Measurements from ENCODE around the gene HSPA4.
"Not testable (repeated sequence)": the region's sequence is repeated elsewhere in the genome, so short reads cannot be mapped to it uniquely, and the experiment has no call there.

HSPA4 gene

DNA sequence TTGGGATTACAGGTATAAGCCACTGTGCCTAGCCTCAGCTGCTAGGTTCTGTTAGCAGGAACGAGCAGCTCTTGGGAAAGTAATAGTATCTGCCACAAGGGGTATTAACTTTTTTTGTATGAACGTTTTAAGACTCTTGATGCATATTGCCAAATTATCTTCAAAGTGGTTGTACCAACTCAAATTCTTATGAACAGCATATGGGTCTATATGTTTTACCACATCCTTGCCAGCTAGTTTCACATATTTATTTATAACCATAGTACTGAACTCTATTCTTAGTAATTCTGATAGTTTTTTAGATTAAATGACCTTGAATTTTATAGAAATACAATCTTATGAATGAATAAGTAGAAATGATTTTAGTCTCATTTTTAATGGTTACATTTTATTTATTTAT is 80.9 kb downstream of the HSPA4 start:
- Mint-ChIP-seq H3K9me3 (no peaks in the 10 kb centered on the region), H3K4me1 (ENCODE audit: low read depth) (no peaks in the 10 kb centered on the region), H3K27me3 (ENCODE audit: low read depth) (peaks cover 6% of the 10 kb centered on the region), H3K36me3 (ENCODE audit: low read depth) (no peaks in the 10 kb centered on the region), H3K4me3 (no peak overlapping the region), H3K27ac (no peak overlapping the region)
- DNase-seq (ENCODE audit: low spot score), result no peak

DNA sequence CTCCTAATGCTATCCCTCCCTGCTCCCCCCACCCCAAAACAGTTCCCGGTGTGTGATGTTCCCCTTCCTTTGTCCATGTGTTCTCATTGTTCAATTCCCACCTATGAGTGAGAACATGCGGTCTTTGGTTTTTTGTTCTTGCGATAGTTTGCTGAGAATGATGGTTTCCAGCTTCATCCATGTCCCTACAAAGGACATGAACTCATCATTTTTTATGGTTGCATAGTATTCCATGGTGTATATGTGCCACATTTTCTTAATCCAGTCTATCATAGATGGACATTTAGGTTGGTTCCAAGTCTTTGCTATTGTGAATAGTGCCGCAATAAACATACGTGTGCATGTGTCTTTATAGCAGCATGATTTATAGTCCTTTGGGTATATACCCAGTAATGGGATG is 81.4 kb downstream of the HSPA4 start:
- H3K4me1 Mint-ChIP-seq (ENCODE audit: low read depth); DNase-seq (ENCODE audit: low spot score); H3K4me3 Mint-ChIP-seq; H3K36me3 Mint-ChIP-seq (ENCODE audit: low read depth); H3K9me3 Mint-ChIP-seq; H3K27me3 Mint-ChIP-seq (ENCODE audit: low read depth); H3K27ac Mint-ChIP-seq: not testable (repeated sequence)

GRCh38 chr5:133136890-133137289 is 85.1 kb downstream of the HSPA4 start:
- H3K4me3 Mint-ChIP-seq; H3K36me3 Mint-ChIP-seq (ENCODE audit: low read depth); H3K27me3 Mint-ChIP-seq (ENCODE audit: low read depth); H3K4me1 Mint-ChIP-seq (ENCODE audit: low read depth); H3K9me3 Mint-ChIP-seq; DNase-seq (ENCODE audit: low spot score); H3K27ac Mint-ChIP-seq: not testable (repeated sequence)

DNA sequence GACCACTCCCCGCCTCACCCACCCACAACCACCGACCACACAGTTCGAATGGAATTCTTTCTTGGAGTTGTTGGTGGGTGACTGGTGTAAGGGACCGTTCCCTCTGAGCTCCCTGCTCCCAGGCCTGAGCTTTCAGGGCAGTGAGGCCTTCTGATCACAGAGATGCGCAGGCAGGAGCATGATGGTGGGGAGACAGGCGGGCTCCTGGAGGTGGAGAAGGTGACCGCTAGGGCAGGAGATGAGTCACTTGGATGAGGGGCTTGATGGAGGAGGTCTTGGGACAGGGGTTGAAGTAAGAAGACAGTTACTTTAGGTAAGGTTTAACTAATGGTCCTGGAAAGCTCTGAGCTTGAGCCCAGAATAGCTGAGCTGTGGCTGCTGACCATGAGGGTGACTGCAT is 88.5 kb downstream of the HSPA4 start:
- H3K36me3 Mint-ChIP-seq (ENCODE audit: low read depth), result no peaks in the 10 kb centered on the region
- H3K9me3 Mint-ChIP-seq, result no peaks in the 10 kb centered on the region
- H3K4me3 Mint-ChIP-seq, result no peak overlapping the region
- H3K4me1 Mint-ChIP-seq (ENCODE audit: low read depth), result no peaks in the 10 kb centered on the region
- DNase-seq (ENCODE audit: low spot score), result no peak
- peaks cover 2% of the 10 kb centered on the region for H3K27me3 Mint-ChIP-seq (ENCODE audit: low read depth)
- H3K27ac Mint-ChIP-seq, result no peak overlapping the region

DNA sequence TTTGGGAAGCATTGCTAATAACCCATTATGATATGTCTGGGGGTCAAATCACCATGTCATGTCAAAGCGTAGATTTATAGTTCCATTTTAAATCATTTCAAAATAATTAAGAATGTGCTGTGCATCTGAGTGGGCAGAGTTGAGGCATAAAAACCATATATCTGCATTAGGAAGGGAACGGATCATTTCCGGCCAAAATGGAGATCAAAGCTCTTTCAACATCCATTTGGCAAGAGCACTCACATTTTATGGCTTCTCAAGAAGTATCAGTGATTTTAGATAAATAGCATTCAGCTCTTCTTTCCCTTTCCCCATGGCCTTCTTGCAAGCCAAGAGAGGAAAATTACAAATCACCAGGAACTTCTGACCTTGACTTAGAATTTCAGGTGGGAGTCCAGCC is 89.9 kb downstream of the HSPA4 start:
- H3K36me3 Mint-ChIP-seq (ENCODE audit: low read depth), result no peaks in the 10 kb centered on the region
- no peaks in the 10 kb centered on the region for H3K27me3 Mint-ChIP-seq (ENCODE audit: low read depth)
- no peak for DNase-seq (ENCODE audit: low spot score)
- no peaks in the 10 kb centered on the region for H3K4me1 Mint-ChIP-seq (ENCODE audit: low read depth)
- no peaks in the 10 kb centered on the region for H3K9me3 Mint-ChIP-seq
- no peak overlapping the region for H3K27ac Mint-ChIP-seq
- no peak overlapping the region for H3K4me3 Mint-ChIP-seq

GRCh38 chr5:133142782-133143181 is 91.0 kb downstream of the HSPA4 start:
- Mint-ChIP-seq H3K36me3 (ENCODE audit: low read depth) (no peaks in the 10 kb centered on the region), H3K27me3 (ENCODE audit: low read depth) (no peaks in the 10 kb centered on the region), H3K4me1 (ENCODE audit: low read depth) (peaks cover 2% of the 10 kb centered on the region)

DNA sequence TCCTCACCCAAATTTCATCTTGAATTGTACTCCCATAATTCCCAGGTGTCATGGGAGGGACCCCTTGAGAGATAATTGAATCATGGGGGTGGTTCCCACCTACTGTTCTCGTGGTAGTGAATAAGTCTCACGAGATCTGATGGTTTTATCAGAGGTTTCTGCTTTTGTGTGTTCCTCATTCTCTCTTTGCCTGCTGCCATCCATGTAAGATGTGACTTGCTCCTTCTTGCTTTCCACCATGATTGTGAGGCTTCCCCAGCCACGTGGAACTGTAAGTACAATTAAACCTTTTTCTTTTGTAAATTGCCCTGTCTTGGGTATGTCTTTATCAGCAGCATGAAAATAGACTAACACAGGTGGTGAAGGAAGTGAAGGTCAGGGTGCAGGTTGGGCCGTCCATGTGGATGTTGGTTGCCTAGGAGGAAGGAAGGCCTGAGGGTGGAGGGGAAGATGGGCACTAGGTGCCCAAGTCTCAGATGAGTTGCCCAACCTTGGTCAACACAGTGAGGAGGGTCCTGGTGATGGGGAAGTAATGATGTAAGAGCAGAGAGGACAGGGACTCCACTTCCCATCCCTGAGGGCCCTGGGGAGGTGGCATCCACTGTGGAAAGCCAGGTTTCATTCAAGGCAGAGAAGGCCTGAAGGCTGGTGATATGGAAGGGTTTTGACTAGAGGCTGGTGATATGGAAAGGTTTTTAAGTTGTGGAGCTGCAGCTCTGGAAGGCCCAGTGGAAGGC is 92.6 kb downstream of the HSPA4 start:
- no peaks in the 10 kb centered on the region for H3K27me3 Mint-ChIP-seq (ENCODE audit: low read depth)
- H3K4me3 Mint-ChIP-seq, result no peak overlapping the region
- H3K9me3 Mint-ChIP-seq, result no peaks in the 10 kb centered on the region
- H3K4me1 Mint-ChIP-seq (ENCODE audit: low read depth), result peaks cover 5% of the 10 kb centered on the region
- H3K36me3 Mint-ChIP-seq (ENCODE audit: low read depth), result no peaks in the 10 kb centered on the region
- no peak overlapping the region for H3K27ac Mint-ChIP-seq
- no peak for DNase-seq (ENCODE audit: low spot score)

More at GRCh38 chr5:133142782-133143181, 91.0 kb downstream of the HSPA4 start:
- Mint-ChIP-seq H3K4me3 (no peak overlapping the region), H3K27ac (no peak overlapping the region), H3K9me3 (no peaks in the 10 kb centered on the region)
- DNase-seq (ENCODE audit: low spot score), result no peak

- no peaks in the 10 kb centered on the region for H3K27me3 Mint-ChIP-seq (ENCODE audit: low read depth)
- DNase-seq (ENCODE audit: low spot score), result no peak
- H3K36me3 Mint-ChIP-seq (ENCODE audit: low read depth), result no peaks in the 10 kb centered on the region
- peaks cover 5% of the 10 kb centered on the region for H3K4me1 Mint-ChIP-seq (ENCODE audit: low read depth)
- H3K27ac Mint-ChIP-seq, result no peak overlapping the region
- H3K4me3 Mint-ChIP-seq, result no peak overlapping the region
- no peaks in the 10 kb centered on the region for H3K9me3 Mint-ChIP-seq
Measured at GRCh38 chr5:133145436-133146170, 93.8 kb downstream of the HSPA4 start.

GRCh38 chr5:133147411-133147810 is 95.6 kb downstream of the HSPA4 start:
- no peak overlapping the region for H3K27ac Mint-ChIP-seq
- peaks cover 5% of the 10 kb centered on the region for H3K4me1 Mint-ChIP-seq (ENCODE audit: low read depth)
- H3K4me3 Mint-ChIP-seq, result no peak overlapping the region
- no peak for DNase-seq (ENCODE audit: low spot score)
- H3K9me3 Mint-ChIP-seq, result no peaks in the 10 kb centered on the region
- no peaks in the 10 kb centered on the region for H3K27me3 Mint-ChIP-seq (ENCODE audit: low read depth)
- no peaks in the 10 kb centered on the region for H3K36me3 Mint-ChIP-seq (ENCODE audit: low read depth)

GRCh38 chr5:133147815-133148567 is 96.2 kb downstream of the HSPA4 start:
- Mint-ChIP-seq H3K36me3 (ENCODE audit: low read depth) (no peaks in the 10 kb centered on the region), H3K4me1 (ENCODE audit: low read depth) (peaks cover 5% of the 10 kb centered on the region), H3K4me3 (no peak overlapping the region), H3K27me3 (ENCODE audit: low read depth) (no peaks in the 10 kb centered on the region), H3K27ac (no peak overlapping the region), H3K9me3 (no peaks in the 10 kb centered on the region)
- DNase-seq (ENCODE audit: low spot score), result no peak

DNA sequence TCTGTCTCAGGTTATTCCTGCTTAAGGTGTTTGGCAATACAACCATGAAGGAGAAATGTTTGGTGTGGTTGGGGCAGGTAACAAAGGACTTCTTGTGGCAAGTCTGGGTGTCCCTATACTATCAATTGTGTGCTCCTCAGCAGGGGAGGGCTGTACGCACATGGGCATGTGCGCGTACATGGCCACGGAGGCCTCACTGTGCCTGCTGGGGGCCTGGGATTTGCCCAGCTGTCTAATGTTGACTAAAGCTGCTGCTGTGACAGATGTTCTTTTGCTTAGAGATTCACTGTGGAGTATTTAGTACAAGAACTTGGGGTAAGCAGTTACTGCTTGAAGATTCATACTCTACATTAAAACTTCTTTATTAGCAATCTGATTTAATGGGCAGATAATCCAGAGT is 97.5 kb downstream of the HSPA4 start:
- Mint-ChIP-seq H3K36me3 (ENCODE audit: low read depth) (no peaks in the 10 kb centered on the region), H3K9me3 (no peaks in the 10 kb centered on the region), H3K4me3 (no peak overlapping the region), H3K27ac (no peak overlapping the region), H3K27me3 (ENCODE audit: low read depth) (no peaks in the 10 kb centered on the region), H3K4me1 (ENCODE audit: low read depth) (peaks cover 5% of the 10 kb centered on the region)
- DNase-seq (ENCODE audit: low spot score), result no peak

- Mint-ChIP-seq H3K27ac (no peak overlapping the region), H3K9me3 (no peaks in the 10 kb centered on the region), H3K27me3 (ENCODE audit: low read depth) (peaks cover 4% of the 10 kb centered on the region), H3K36me3 (ENCODE audit: low read depth) (no peaks in the 10 kb centered on the region), H3K4me1 (ENCODE audit: low read depth) (peaks cover 5% of the 10 kb centered on the region), H3K4me3 (no peak overlapping the region)
- DNase-seq (ENCODE audit: low spot score), result no peak
Measured at GRCh38 chr5:133150909-133151544, 99.2 kb downstream of the HSPA4 start.

DNA sequence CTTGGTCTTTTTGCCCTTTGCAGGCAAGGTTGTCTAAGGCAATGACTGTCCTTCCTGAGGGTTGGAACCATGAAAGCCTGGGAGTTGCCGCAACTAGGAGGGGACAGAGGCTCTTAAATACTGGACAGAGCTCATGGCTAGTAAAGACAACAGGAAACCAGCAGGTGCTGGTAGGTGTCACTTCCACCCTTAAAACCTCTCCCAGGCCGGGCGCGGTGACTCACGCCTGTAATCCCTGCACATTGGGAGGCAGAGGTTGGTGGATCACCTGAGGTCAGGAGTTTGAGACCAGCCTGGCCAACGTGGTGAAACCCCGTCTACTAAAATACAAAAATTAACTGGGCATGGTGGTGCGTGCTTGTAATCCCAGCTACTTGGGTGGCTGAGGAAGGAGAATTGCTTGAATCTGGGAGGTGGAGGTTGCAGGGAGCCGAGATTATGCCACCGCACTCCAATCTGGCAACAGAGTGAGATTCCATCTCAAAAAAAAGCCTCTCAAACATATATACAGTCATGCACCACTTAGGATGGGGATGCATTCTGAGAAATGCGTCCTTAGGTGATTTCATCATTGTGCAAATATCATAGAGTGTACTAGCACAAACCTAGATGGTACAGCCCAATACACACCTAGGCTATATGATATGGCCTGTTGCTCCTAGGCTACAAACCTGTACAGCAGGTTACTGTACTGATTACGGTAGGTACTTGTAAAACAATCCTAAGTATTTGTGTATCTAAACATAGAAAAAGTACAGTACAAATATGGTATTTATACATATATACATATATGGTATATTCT is 102.7 kb downstream of the HSPA4 start:
- H3K36me3 Mint-ChIP-seq (ENCODE audit: low read depth), result no peaks in the 10 kb centered on the region
- no peaks in the 10 kb centered on the region for H3K9me3 Mint-ChIP-seq
- no peaks in the 10 kb centered on the region for H3K4me1 Mint-ChIP-seq (ENCODE audit: low read depth)
- no peak overlapping the region for H3K27ac Mint-ChIP-seq
- DNase-seq (ENCODE audit: low spot score), result no peak
- H3K4me3 Mint-ChIP-seq, result no peak overlapping the region
- peaks cover 4% of the 10 kb centered on the region for H3K27me3 Mint-ChIP-seq (ENCODE audit: low read depth)
